Measurements from ENCODE around the gene SCRN3. TPM values are rescaled to one million over a fixed set of nuclear protein-coding genes. Genes with fewer than 3 reads are reported as not detected.
"Not testable (repeated sequence)": the region's sequence is repeated elsewhere in the genome, so short reads cannot be mapped to it uniquely, and the experiment has no call there.

SCRN3 gene
- total RNA-seq, 2 donors from 2014 or later: 19.1 to 20.7 TPM

- TF ChIP-seq CTCF (IDR thresholded peaks at IDR 0.05): no peak
Measured at GRCh38 chr2:174383796-174384195, 11.7 kb upstream of the SCRN3 start.

GRCh38 chr2:174385201-174385600 is 10.3 kb upstream of the SCRN3 start:
- Histone ChIP-seq H3K4me3 (no peak overlapping the region), H3K9me3 (no peaks in the 10 kb centered on the region), H3K9ac (ENCODE audit: low read depth in 2 of 2, low read length in 2 of 2) (no peak overlapping the region), H3K27me3 (no peaks in the 10 kb centered on the region), H3K36me3 (peaks cover 7% of the 10 kb centered on the region), H3K27ac (no peak overlapping the region), H3K4me1 (no peaks in the 10 kb centered on the region)
- TF ChIP-seq CTCF (IDR thresholded peaks at IDR 0.05): no peak
- DNase-seq: no peak
- intact Hi-C loops (cut with DNase I): no loop called here

More at GRCh38 chr2:174383796-174384195, 11.7 kb upstream of the SCRN3 start:
- no peak for DNase-seq
- no peak overlapping the region for H3K9ac ChIP-seq (ENCODE audit: low read depth in 2 of 2, low read length in 2 of 2)
- H3K27ac ChIP-seq: no peak overlapping the region
- H3K36me3 ChIP-seq: peaks cover 11% of the 10 kb centered on the region
- no peaks in the 10 kb centered on the region for H3K4me1 ChIP-seq
- no peak overlapping the region for H3K4me3 ChIP-seq
- H3K9me3 ChIP-seq: no peaks in the 10 kb centered on the region
- no peaks in the 10 kb centered on the region for H3K27me3 ChIP-seq
- intact Hi-C loops (cut with DNase I): no loop called here

- H3K9me3 ChIP-seq; H3K36me3 ChIP-seq; H3K27me3 ChIP-seq; H3K9ac ChIP-seq (ENCODE audit: low read depth in 2 of 2, low read length in 2 of 2); H3K27ac ChIP-seq; DNase-seq; H3K4me3 ChIP-seq; H3K4me1 ChIP-seq; intact Hi-C loops (cut with DNase I): not testable (repeated sequence)
Measured at GRCh38 chr2:174388706-174389105, 6.8 kb upstream of the SCRN3 start.

- H3K4me1 ChIP-seq: peaks cover 5% of the 10 kb centered on the region
- intact Hi-C loops (cut with DNase I): no loop called here
- no peak overlapping the region for H3K9ac ChIP-seq (ENCODE audit: low read depth in 2 of 2, low read length in 2 of 2)
- no peak for DNase-seq
- no peaks in the 10 kb centered on the region for H3K27me3 ChIP-seq
- H3K9me3 ChIP-seq: no peaks in the 10 kb centered on the region
- H3K4me3 ChIP-seq: no peak overlapping the region
- no peak for TF ChIP-seq CTCF (IDR thresholded peaks at IDR 0.05)
- peaks cover 7% of the 10 kb centered on the region for H3K36me3 ChIP-seq
- H3K27ac ChIP-seq: no peak overlapping the region
Measured at GRCh38 chr2:174389542-174389941, 6.0 kb upstream of the SCRN3 start.

- H3K4me3 ChIP-seq; H3K4me1 ChIP-seq; H3K27me3 ChIP-seq; H3K36me3 ChIP-seq; H3K9ac ChIP-seq (ENCODE audit: low read depth in 2 of 2, low read length in 2 of 2); H3K9me3 ChIP-seq; DNase-seq; intact Hi-C loops (cut with DNase I): not testable (repeated sequence)
- peak overlapping the region; percentile 1 for H3K27ac ChIP-seq
Measured at GRCh38 chr2:174390303-174390702, 5.2 kb upstream of the SCRN3 start.

- H3K27me3 ChIP-seq: no peaks in the 10 kb centered on the region
- no peak overlapping the region for H3K9ac ChIP-seq (ENCODE audit: low read depth in 2 of 2, low read length in 2 of 2)
- H3K9me3 ChIP-seq: no peaks in the 10 kb centered on the region
- no peaks in the 10 kb centered on the region for H3K36me3 ChIP-seq
- H3K4me1 ChIP-seq: peaks cover 5% of the 10 kb centered on the region
- no peak overlapping the region for H3K4me3 ChIP-seq
- no peak for DNase-seq
- intact Hi-C loops (cut with DNase I): no loop called here
- H3K27ac ChIP-seq: no peak overlapping the region
- TF ChIP-seq CTCF (IDR thresholded peaks at IDR 0.05): no peak
Measured at GRCh38 chr2:174392706-174393105, 2.8 kb upstream of the SCRN3 start.

All from colonic mucosa (tissue), 4 donors.